HepG2 (cell line): Measurements from ENCODE around the gene ERVH48-1. TPM values are rescaled to one million over a fixed set of nuclear protein-coding genes. Genes with fewer than 3 reads are reported as not detected.
A peak's percentile ranks its signal among the peaks of the same experiment; 100 is the strongest.

Experiments used
- DNMT3B ChIP-seq: conservative IDR thresholded peaks from 2 replicates; pipeline ENCODE4 v1.6.1; 2016; ENCODE audit warnings: missing biosample characterization, control low read depth
- HOXA7 ChIP-seq: sonication (generic); formaldehyde crosslinking; IDR thresholded peaks from 2 replicates; pipeline ENCODE4 v1.8.1; 2022; ENCODE audit warnings: mild to moderate bottlenecking, missing genetic modification reagents, moderate library complexity
- IRX3 ChIP-seq: sonication (generic); formaldehyde crosslinking; IDR thresholded peaks from 2 replicates; pipeline ENCODE4 v1.8.1; 2023; ENCODE audit warnings: mild to moderate bottlenecking, low read depth, missing genetic modification reagents, borderline replicate concordance
- KLF12 ChIP-seq: sonication (generic); formaldehyde crosslinking; IDR thresholded peaks from 2 replicates; pipeline ENCODE4 v1.4.0; 2020; ENCODE audit warnings: missing genetic modification reagents, borderline replicate concordance
- MLLT10 ChIP-seq: sonication (generic); formaldehyde crosslinking; IDR thresholded peaks from 2 replicates; pipeline ENCODE4 v1.4.0; 2020; ENCODE audit warnings: missing genetic modification reagents
- RAD21 ChIP-seq: fragments of 450-650 bp; formaldehyde crosslinking; IDR thresholded peaks from 2 replicates; pipeline ENCODE4 v1.5.0; 2020; ENCODE audit warnings: mild to moderate bottlenecking
- RXRB ChIP-seq: IDR thresholded peaks from 2 replicates; pipeline ENCODE4 v1.6.1; 2016; ENCODE audit warnings: borderline replicate concordance, missing genetic modification reagents, missing compliant biosample characterization
- SAFB2 ChIP-seq: sonication (generic); formaldehyde crosslinking; IDR thresholded peaks from 2 replicates; pipeline ENCODE4 v1.5.1; 2020; ENCODE audit warnings: missing genetic modification reagents, low read depth, mild to moderate bottlenecking, borderline replicate concordance
- SALL2 ChIP-seq: sonication (generic); formaldehyde crosslinking; IDR thresholded peaks from 2 replicates; pipeline ENCODE4 v1.8.1; 2023; ENCODE audit warnings: mild to moderate bottlenecking, missing genetic modification reagents, inconsistent platforms
- SRSF9 ChIP-seq: fragments of 200-400 bp; formaldehyde crosslinking; IDR thresholded peaks from 2 replicates; pipeline ENCODE4 v1.6.1; 2018; ENCODE audit warnings: borderline replicate concordance, mild to moderate bottlenecking, low read depth, low read length; ENCODE audit not compliant: insufficient read depth, poor library complexity, severe bottlenecking
- STAT5B ChIP-seq: sonication (generic); formaldehyde crosslinking; IDR thresholded peaks from 2 replicates; pipeline ENCODE4 v1.4.0; 2020; ENCODE audit warnings: missing genetic modification reagents
- ZFP62 ChIP-seq: sonication (generic); formaldehyde crosslinking; IDR thresholded peaks from 2 replicates; pipeline ENCODE4 v1.4.0; 2020; ENCODE audit warnings: missing genetic modification reagents
- ZFP90 ChIP-seq: sonication (generic); formaldehyde crosslinking; IDR thresholded peaks from 2 replicates; pipeline ENCODE4 v1.8.0; 2022; ENCODE audit warnings: missing genetic modification reagents, mild to moderate bottlenecking, inconsistent platforms, borderline replicate concordance
- ZNF20 ChIP-seq: sonication (generic); formaldehyde crosslinking; IDR thresholded peaks from 2 replicates; pipeline ENCODE4 v1.4.0; 2020; ENCODE audit warnings: mild to moderate bottlenecking, moderate library complexity, missing genetic modification reagents
- ZNF282 ChIP-seq: fragments of 450-650 bp; IDR thresholded peaks from 2 replicates; pipeline ENCODE4 v1.6.1; 2018; ENCODE audit not compliant: partially characterized antibody
- ZNF335 ChIP-seq: sonication (generic); formaldehyde crosslinking; IDR thresholded peaks from 2 replicates; pipeline ENCODE4 v1.4.0; 2020; ENCODE audit warnings: missing genetic modification reagents
- ZNF446 ChIP-seq: sonication (generic); formaldehyde crosslinking; IDR thresholded peaks from 2 replicates; pipeline ENCODE4 v1.5.0; 2020; ENCODE audit warnings: mild to moderate bottlenecking, missing genetic modification reagents
- ZSCAN12 ChIP-seq: sonication (generic); formaldehyde crosslinking; IDR thresholded peaks from 2 replicates; pipeline ENCODE4 v1.9.0; 2021; ENCODE audit warnings: mild to moderate bottlenecking, missing genetic modification reagents
- polyA plus RNA-seq, 8 experiments: library from polyadenylated mRNA; depleted of rRNA in 3 of 8; stranded (reverse) in 7 of 8; unstranded in 1 of 8; fragments of >200 nt; fragmentation: Illumina TruSeq in 4 of 8; extraction: Trizol in 4 of 8; gene quantifications; 2 replicates each; pipeline versions ENCODE4 v1.2.1 to v1.2.3, GENCODE V29; 2011 to 2016; ENCODE audit warnings: low read depth in 4 of 8, missing spikeins in 1 of 8, mixed read lengths in 1 of 8; ENCODE audit not compliant: insufficient read depth in 1 of 8
- total RNA-seq, 5 experiments: library from RNA; depleted of rRNA; stranded (reverse); fragments of >200 nt; fragmentation: Illumina TruSeq; extraction: Trizol; gene quantifications; 2 replicates each; pipeline ENCODE4 v1.2.3, GENCODE V29; 2016; ENCODE audit warnings: low read depth in 1 of 5
- TF ChIP-seq, protein P1 (sequence below): sonication (generic); formaldehyde crosslinking; IDR thresholded peaks from 2 replicates; pipeline ENCODE4 v1.9.0; 2021; ENCODE audit warnings: missing genetic modification reagents, borderline replicate concordance
- TF ChIP-seq, protein P2 (sequence below): sonication (generic); formaldehyde crosslinking; IDR thresholded peaks from 2 replicates; pipeline ENCODE4 v1.5.0; 2020; ENCODE audit warnings: mild to moderate bottlenecking, missing genetic modification reagents
- TF ChIP-seq, protein P3 (sequence below): sonication (generic); formaldehyde crosslinking; IDR thresholded peaks from 2 replicates; pipeline ENCODE4 v1.8.1; 2022; ENCODE audit warnings: mild to moderate bottlenecking, missing genetic modification reagents
- TF ChIP-seq, protein P4 (sequence below): fragments of 450-650 bp; IDR thresholded peaks from 2 replicates; pipeline ENCODE4 v1.6.1; 2016

Gene ERVH48-1
- total and polyA plus RNA-seq, 2 of the 13 experiments (the other 11 are each of a cell fraction or from before 2014, with no cell fraction given), result 1.8 TPM; not detected in 1

DNA sequence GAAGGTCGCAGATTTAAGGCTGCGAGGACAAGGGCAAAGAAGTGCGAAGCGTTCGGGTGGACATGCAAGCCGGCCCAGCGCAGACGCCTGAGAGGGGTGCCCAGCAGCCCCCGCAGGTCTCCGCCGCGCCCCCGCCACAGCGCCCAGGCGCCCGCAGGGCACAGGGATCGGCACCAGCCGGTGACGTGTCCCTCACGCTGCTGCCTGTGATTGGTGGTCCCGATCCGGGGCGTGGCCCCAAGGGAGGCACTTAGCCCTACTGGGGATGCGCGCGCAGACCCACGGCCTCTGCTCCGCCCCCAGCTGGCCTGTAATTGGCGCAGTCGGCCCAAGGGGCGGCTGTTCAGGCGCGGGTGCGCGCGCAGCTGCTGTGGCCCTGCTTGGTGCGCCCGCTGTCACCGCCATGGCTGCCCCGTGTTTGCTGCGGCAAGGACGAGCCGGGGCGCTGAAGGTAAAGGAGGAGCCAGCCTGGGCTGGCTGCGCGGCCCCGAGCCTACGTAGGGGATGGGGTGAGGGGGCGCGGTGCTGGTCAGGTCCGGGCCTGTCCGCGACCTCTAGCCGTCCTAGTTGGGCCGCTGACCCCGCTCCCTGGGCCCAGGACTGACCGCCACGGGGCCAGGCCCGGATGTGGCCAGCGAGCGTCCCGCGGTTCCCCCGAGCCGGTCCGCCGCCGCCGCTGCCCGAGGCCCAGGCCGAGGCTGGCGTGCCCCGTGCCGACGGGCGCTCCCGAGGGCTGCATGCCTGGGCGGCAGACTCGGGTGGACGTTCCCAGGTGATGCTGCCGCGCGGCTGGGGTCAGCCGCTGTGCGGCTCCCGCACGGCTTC is 32.3 kb downstream of the ERVH48-1 start, which contains the start of gene NDUFV3 (continued):
- no peak for TF ChIP-seq KLF12 (CRISPR knock-in tag)
- TF ChIP-seq MLLT10 (CRISPR knock-in tag), result 0 out of 2 replicates have a peak, but pooled peaks have one; percentile 35
- peak; percentile 90 for TF ChIP-seq SALL2
- TF ChIP-seq, protein P1, sequence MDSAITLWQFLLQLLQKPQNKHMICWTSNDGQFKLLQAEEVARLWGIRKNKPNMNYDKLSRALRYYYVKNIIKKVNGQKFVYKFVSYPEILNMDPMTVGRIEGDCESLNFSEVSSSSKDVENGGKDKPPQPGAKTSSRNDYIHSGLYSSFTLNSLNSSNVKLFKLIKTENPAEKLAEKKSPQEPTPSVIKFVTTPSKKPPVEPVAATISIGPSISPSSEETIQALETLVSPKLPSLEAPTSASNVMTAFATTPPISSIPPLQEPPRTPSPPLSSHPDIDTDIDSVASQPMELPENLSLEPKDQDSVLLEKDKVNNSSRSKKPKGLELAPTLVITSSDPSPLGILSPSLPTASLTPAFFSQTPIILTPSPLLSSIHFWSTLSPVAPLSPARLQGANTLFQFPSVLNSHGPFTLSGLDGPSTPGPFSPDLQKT, result no peak
- peak; percentile 50 for TF ChIP-seq RAD21 (CRISPR knock-in tag)
- TF ChIP-seq STAT5B (CRISPR knock-in tag), result no peak
- TF ChIP-seq ZNF446 (CRISPR knock-in tag), result no peak; the same call in 1 of the 2 replicates
- TF ChIP-seq HOXA7, result no peak
- TF ChIP-seq ZNF335 (CRISPR knock-in tag), result peak; percentile 37
- TF ChIP-seq ZNF282, result no peak
- peak; percentile 83 for TF ChIP-seq ZNF20 (CRISPR knock-in tag)
- TF ChIP-seq SRSF9, result no peak
- no peak for TF ChIP-seq ZFP62 (CRISPR knock-in tag)
- peak; percentile 16; the same call in 1 of the 2 replicates for TF ChIP-seq RXRB (CRISPR knock-in tag)
- no peak; the same call in 1 of the 2 replicates for TF ChIP-seq DNMT3B (CRISPR knock-in tag)
- 0 out of 2 replicates have a peak, but pooled peaks have one; percentile 82 for TF ChIP-seq SAFB2 (CRISPR knock-in tag)
- TF ChIP-seq, protein P2, sequence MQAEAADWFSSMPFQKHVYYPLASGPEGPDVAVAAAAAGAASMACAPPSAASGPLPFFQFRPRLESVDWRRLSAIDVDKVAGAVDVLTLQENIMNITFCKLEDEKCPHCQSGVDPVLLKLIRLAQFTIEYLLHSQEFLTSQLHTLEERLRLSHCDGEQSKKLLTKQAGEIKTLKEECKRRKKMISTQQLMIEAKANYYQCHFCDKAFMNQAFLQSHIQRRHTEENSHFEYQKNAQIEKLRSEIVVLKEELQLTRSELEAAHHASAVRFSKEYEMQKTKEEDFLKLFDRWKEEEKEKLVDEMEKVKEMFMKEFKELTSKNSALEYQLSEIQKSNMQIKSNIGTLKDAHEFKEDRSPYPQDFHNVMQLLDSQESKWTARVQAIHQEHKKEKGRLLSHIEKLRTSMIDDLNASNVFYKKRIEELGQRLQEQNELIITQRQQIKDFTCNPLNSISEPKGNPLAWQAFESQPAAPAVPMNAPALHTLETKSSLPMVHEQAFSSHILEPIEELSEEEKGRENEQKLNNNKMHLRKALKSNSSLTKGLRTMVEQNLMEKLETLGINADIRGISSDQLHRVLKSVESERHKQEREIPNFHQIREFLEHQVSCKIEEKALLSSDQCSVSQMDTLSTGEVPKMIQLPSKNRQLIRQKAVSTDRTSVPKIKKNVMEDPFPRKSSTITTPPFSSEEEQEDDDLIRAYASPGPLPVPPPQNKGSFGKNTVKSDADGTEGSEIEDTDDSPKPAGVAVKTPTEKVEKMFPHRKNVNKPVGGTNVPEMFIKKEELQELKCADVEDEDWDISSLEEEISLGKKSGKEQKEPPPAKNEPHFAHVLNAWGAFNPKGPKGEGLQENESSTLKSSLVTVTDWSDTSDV (CRISPR knock-in tag), result peak; percentile 89; the same call in 1 of the 2 replicates
- no peak for TF ChIP-seq ZSCAN12 (CRISPR knock-in tag)
- TF ChIP-seq, protein P3, sequence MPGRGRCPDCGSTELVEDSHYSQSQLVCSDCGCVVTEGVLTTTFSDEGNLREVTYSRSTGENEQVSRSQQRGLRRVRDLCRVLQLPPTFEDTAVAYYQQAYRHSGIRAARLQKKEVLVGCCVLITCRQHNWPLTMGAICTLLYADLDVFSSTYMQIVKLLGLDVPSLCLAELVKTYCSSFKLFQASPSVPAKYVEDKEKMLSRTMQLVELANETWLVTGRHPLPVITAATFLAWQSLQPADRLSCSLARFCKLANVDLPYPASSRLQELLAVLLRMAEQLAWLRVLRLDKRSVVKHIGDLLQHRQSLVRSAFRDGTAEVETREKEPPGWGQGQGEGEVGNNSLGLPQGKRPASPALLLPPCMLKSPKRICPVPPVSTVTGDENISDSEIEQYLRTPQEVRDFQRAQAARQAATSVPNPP, result 0 out of 2 replicates have a peak, but pooled peaks have one; percentile 37
- TF ChIP-seq IRX3, result no peak; the same call in 1 of the 2 replicates
- peak; percentile 70 for TF ChIP-seq ZFP90 (CRISPR knock-in tag)
- TF ChIP-seq, protein P4, sequence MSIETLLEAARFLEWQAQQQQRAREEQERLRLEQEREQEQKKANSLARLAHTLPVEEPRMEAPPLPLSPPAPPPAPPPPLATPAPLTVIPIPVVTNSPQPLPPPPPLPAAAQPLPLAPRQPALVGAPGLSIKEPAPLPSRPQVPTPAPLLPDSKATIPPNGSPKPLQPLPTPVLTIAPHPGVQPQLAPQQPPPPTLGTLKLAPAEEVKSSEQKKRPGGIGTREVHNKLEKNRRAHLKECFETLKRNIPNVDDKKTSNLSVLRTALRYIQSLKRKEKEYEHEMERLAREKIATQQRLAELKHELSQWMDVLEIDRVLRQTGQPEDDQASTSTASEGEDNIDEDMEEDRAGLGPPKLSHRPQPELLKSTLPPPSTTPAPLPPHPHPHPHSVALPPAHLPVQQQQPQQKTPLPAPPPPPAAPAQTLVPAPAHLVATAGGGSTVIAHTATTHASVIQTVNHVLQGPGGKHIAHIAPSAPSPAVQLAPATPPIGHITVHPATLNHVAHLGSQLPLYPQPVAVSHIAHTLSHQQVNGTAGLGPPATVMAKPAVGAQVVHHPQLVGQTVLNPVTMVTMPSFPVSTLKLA, result peak; percentile 17; the same call in 1 of the 2 replicates
